Measurements from ENCODE around the gene AP5S1. TPM values are rescaled to one million over a fixed set of nuclear protein-coding genes. Genes with fewer than 3 reads are reported as not detected.

The AP5S1 gene
- total and polyA plus RNA-seq, 2 of the 13 experiments (the other 11 are each of a cell fraction or from before 2014, with no cell fraction given) = 7.9 to 23.2 TPM

GRCh38 chr20:3846740-3847428 is 26.5 kb downstream of the AP5S1 start, which contains the start of gene MAVS (continued):
- TF ChIP-seq MEF2D (CRISPR knock-in tag; IDR thresholded peaks at IDR 0.05) (peak; percentile 74; the same call in 1 of the 2 replicates), U2AF2 (IDR thresholded peaks at IDR 0.05; ENCODE audit: low read depth, low read length) (no peak), ZNF570 (CRISPR knock-in tag; IDR thresholded peaks at IDR 0.05; ENCODE audit: borderline replicate concordance) (no peak), CREM (IDR thresholded peaks at IDR 0.05) (no peak), CREM (CRISPR knock-in tag; IDR thresholded peaks at IDR 0.05) (0 out of 2 replicates have a peak, but pooled peaks have one; percentile 6), ZHX2 (IDR thresholded peaks at IDR 0.05; ENCODE audit: low read depth) (peak; percentile 68), ZHX2 (CRISPR knock-in tag; IDR thresholded peaks at IDR 0.05; ENCODE audit: borderline replicate concordance) (peak; percentile 94), MTA1 (CRISPR knock-in tag; IDR thresholded peaks at IDR 0.05; ENCODE audit: borderline replicate concordance) (no peak), FOXA1 (IDR thresholded peaks at IDR 0.05) (no peak), FOXA1 (CRISPR knock-in tag; IDR thresholded peaks at IDR 0.05) (no peak), BHLHE40 (IDR thresholded peaks at IDR 0.05; ENCODE audit: low read length) (no peak; the same call in 1 of the 2 replicates), ZNF776 (CRISPR knock-in tag; IDR thresholded peaks at IDR 0.05) (peak; percentile 91), POLR2AphosphoS2 (IDR thresholded peaks at IDR 0.05; ENCODE audit: low read depth, low read length) (no peak; the same call in 1 of the 2 replicates), ZNF180 (CRISPR knock-in tag; IDR thresholded peaks at IDR 0.05; ENCODE audit: borderline replicate concordance, low read depth) (no peak), KDM2A (CRISPR knock-in tag; IDR thresholded peaks at IDR 0.05; ENCODE audit: borderline replicate concordance, low read depth) (peak; percentile 96), ZNF329 (CRISPR knock-in tag; IDR thresholded peaks at IDR 0.05; ENCODE audit: low read depth) (peak; percentile 90), CSRNP2 (CRISPR knock-in tag; conservative IDR thresholded peaks at IDR 0.05; ENCODE audit: low read depth) (no peak), U2AF1 (optimal IDR thresholded peaks at IDR 0.05; ENCODE audit: low read depth, low read length) (peak; percentile 64), THAP11 (CRISPR knock-in tag; IDR thresholded peaks at IDR 0.05) (peak; percentile 75), NFYC (CRISPR knock-in tag; IDR thresholded peaks at IDR 0.05) (peak; percentile 91), ZSCAN12 (CRISPR knock-in tag; IDR thresholded peaks at IDR 0.05) (peak; percentile 54; the same call in 1 of the 2 replicates), PBX3 (CRISPR knock-in tag; IDR thresholded peaks at IDR 0.05; ENCODE audit: borderline replicate concordance) (0 out of 2 replicates have a peak, but pooled peaks have one; percentile 43)

All from HepG2 (cell line).